HCT116 (cell line): ENCODE results near the gene NFASC. TPM values are rescaled to one million over a fixed set of nuclear protein-coding genes. Genes with fewer than 3 reads are reported as not detected.

Experiments
- ATAC-seq: fragments of 200-7000 bp; cut with Tn5 transposase; 2 replicates; pipeline ENCODE4 v1.9.1; 2020; ENCODE audit warnings: mild to moderate bottlenecking, moderate library complexity
- BruUV-seq: library from RNA; stranded (reverse); fragments of 400-500 nt; replicated peaks from 2 replicates; lab custom pipeline; 2021; lab: Mats Ljungman, UMichigan
- CTCF ChIA-PET: fragments of 300-600 bp; sonication (Branson Sonifier 250); formaldehyde crosslinking; loops from one replicate; lab custom pipeline; 2021; ENCODE audit warnings: antibody characterized with exemption; lab: Charles Lee
- POLR2A ChIA-PET: fragments of 300-600, 350-600 bp; sonication (Branson Sonifier 250); formaldehyde crosslinking; loops from one replicate; lab custom pipeline; 2021; ENCODE audit warnings: antibody characterized with exemption; lab: Charles Lee
- RAD21 ChIA-PET, 2 experiments: fragments of 300-600 bp; sonication (Branson Sonifier 250); formaldehyde crosslinking; loops; one replicate each; lab custom pipeline; 2023; ENCODE audit warnings: low total read pairs in 2 of 2; ENCODE audit not compliant: uncharacterized antibody in 2 of 2, unreplicated experiment in 2 of 2, low non-redundant PET in 1 of 2; lab: Charles Lee
- DNase-seq: peaks from one replicate; pipeline ENCODE4 v3.0.0-alpha.2; 2010; ENCODE audit warnings: low read depth, low spot score
- H2AFZ ChIP-seq: fragments of 200-600 bp; shearing (Covaris generic), sonication (generic); 2 replicates; pipeline ENCODE4 v1.6.1; 2017; ENCODE audit warnings: low read depth, mixed run types, mixed read lengths, antibody characterized with exemption, low read length; ENCODE audit not compliant: poor library complexity, severe bottlenecking
- H3K27ac ChIP-seq: 2 replicates; pipeline ENCODE4 v1.5.1; 2012; ENCODE audit warnings: low read depth, low read length
- H3K27me3 ChIP-seq: fragments of 200-600 bp; sonication (generic); 2 replicates; pipeline ENCODE4 v1.6.1; 2016; ENCODE audit warnings: mixed run types, low read length, mixed read lengths; ENCODE audit not compliant: insufficient read depth
- H3K36me3 ChIP-seq, 2 experiments: fragments of 200-500 bp in 1 of 2; fragments of 200-600 bp in 1 of 2; sonication (Bioruptor generic) in 1 of 2; sonication (generic) in 1 of 2; 2 replicates each; pipeline versions ENCODE4 v1.5.1 to v1.6.1; 2014 to 2016; ENCODE audit warnings: low read length in 2 of 2, inconsistent platforms in 1 of 2, mixed read lengths in 1 of 2, mixed run types in 1 of 2; ENCODE audit not compliant: insufficient read depth in 2 of 2, control insufficient read depth in 1 of 2
- H3K4me1 ChIP-seq, 2 experiments: fragments of 200-600 bp in 1 of 2; sonication (generic) in 1 of 2; 2 replicates each; pipeline versions ENCODE4 v1.5.1 to v1.6.1; 2012 to 2017; ENCODE audit warnings: low read length in 2 of 2, inconsistent platforms in 1 of 2, mild to moderate bottlenecking in 1 of 2, mixed read lengths in 1 of 2, mixed run types in 1 of 2, moderate library complexity in 1 of 2; ENCODE audit not compliant: insufficient read depth in 2 of 2, control insufficient read depth in 1 of 2
- H3K4me2 ChIP-seq: fragments of 200-600 bp; sonication (generic); 2 replicates; pipeline ENCODE4 v1.6.1; 2017; ENCODE audit warnings: mixed run types, low read length, mixed read lengths
- H3K4me3 ChIP-seq, 2 experiments: fragments of 200-600 bp in 1 of 2; sonication (generic) in 1 of 2; replicated peaks in 1 of 2; 2 replicates each; pipeline ENCODE4 v1.5.1; 2011 to 2016; ENCODE audit warnings: low read length in 2 of 2, control low read depth in 1 of 2, low read depth in 1 of 2, mild to moderate bottlenecking in 1 of 2, mixed read lengths in 1 of 2, mixed run types in 1 of 2
- H3K79me2 ChIP-seq: fragments of 200-600 bp; sonication (generic); 2 replicates; pipeline ENCODE4 v1.6.1; 2017; ENCODE audit warnings: mild to moderate bottlenecking, mixed run types, low read length, moderate library complexity, mixed read lengths; ENCODE audit not compliant: insufficient read depth
- H3K9ac ChIP-seq: fragments of 200-600 bp; sonication (generic); 2 replicates; pipeline ENCODE4 v1.6.1; 2016; ENCODE audit warnings: low read length, mixed read lengths
- H3K9me2 ChIP-seq: fragments of 200-600 bp; sonication (generic), shearing (Covaris generic); 2 replicates; pipeline ENCODE4 v1.6.1; 2017; ENCODE audit warnings: mixed run types, mild to moderate bottlenecking, moderate library complexity; ENCODE audit not compliant: insufficient read depth
- H3K9me3 ChIP-seq, 2 experiments: fragments of 200-500 bp in 1 of 2; fragments of 200-600 bp in 1 of 2; sonication (Bioruptor generic) in 1 of 2; sonication (generic) in 1 of 2; 2 replicates each; pipeline ENCODE4 v1.6.1; 2014 to 2017; ENCODE audit warnings: low read length in 2 of 2, mixed read lengths in 2 of 2, inconsistent platforms in 1 of 2, low read depth in 1 of 2, mild to moderate bottlenecking in 1 of 2, mixed run types in 1 of 2, moderate library complexity in 1 of 2; ENCODE audit not compliant: control insufficient read depth in 1 of 2, insufficient read depth in 1 of 2
- H4K20me1 ChIP-seq: fragments of 200-600 bp; sonication (generic), shearing (Covaris generic); 2 replicates; pipeline ENCODE4 v1.6.1; 2017; ENCODE audit warnings: mixed run types, mild to moderate bottlenecking, moderate library complexity; ENCODE audit not compliant: insufficient read depth
- CBX3 ChIP-seq: IDR thresholded peaks from 2 replicates; pipeline ENCODE4 v1.6.1; 2012; ENCODE audit warnings: low read depth
- CEBPB ChIP-seq: IDR thresholded peaks from 2 replicates; pipeline ENCODE4 v1.6.1; 2012; ENCODE audit warnings: low read depth
- ELF1 ChIP-seq: IDR thresholded peaks from 2 replicates; pipeline ENCODE4 v1.6.1; 2012; ENCODE audit warnings: low read depth, borderline replicate concordance
- EZH2 ChIP-seq: fragments of 200-600 bp; sonication (generic); IDR thresholded peaks from 2 replicates; pipeline ENCODE4 v1.6.1; 2017; ENCODE audit warnings: antibody characterized with exemption, mixed run types
- JUND ChIP-seq: IDR thresholded peaks from 2 replicates; pipeline ENCODE4 v1.6.1; 2012
- RAD21 ChIP-seq: IDR thresholded peaks from 2 replicates; pipeline ENCODE4 v1.6.1; 2012; ENCODE audit warnings: low read depth, mild to moderate bottlenecking
- SIN3A ChIP-seq: IDR thresholded peaks from 2 replicates; pipeline ENCODE4 v1.6.1; 2012; ENCODE audit warnings: low read depth
- SP1 ChIP-seq: IDR thresholded peaks from 2 replicates; pipeline ENCODE4 v1.6.1; 2012; ENCODE audit warnings: low read depth
- SRF ChIP-seq: IDR thresholded peaks from 2 replicates; pipeline ENCODE4 v1.6.1; 2012; ENCODE audit warnings: low read depth
- ZFX ChIP-seq: fragments of 450-650 bp; IDR thresholded peaks from 2 replicates; pipeline ENCODE4 v1.6.1; 2017
- ZNF274 ChIP-seq: fragments of 200-500 bp; sonication (Bioruptor generic); IDR thresholded peaks from 2 replicates; pipeline ENCODE4 v1.6.1; 2014; ENCODE audit warnings: mild to moderate bottlenecking, low read depth, low read length, inconsistent platforms
- intact Hi-C: fragments of 100-400 bp; cut with micrococcal nuclease; formaldehyde crosslinking; loops from 2 replicates; pipeline ENCODE4 v1.10.0; 2022
- total RNA-seq: library from RNA; stranded (reverse); gene quantifications from one replicate; pipeline ENCODE4 v1.2.1, GENCODE V29; 2021; ENCODE audit not compliant: unreplicated experiment
- TF ChIP-seq, protein P1 (sequence below), 3 experiments: fragments of 200-600 bp in 1 of 3; sonication (generic) in 1 of 3; IDR thresholded peaks in 2 of 3; conservative IDR thresholded peaks in 1 of 3; 2 replicates each; pipeline ENCODE4 v1.5.1; 2012 to 2017; ENCODE audit warnings: low read depth in 2 of 3, low read length in 2 of 3, antibody characterized with exemption in 1 of 3, borderline replicate concordance in 1 of 3, control low read depth in 1 of 3, mild to moderate bottlenecking in 1 of 3, mixed read lengths in 1 of 3, mixed run types in 1 of 3, moderate library complexity in 1 of 3; ENCODE audit not compliant: insufficient read depth in 1 of 3

NFASC gene
- total RNA-seq, 1 experiment from 2014 or later = 0.57 TPM

DNA sequence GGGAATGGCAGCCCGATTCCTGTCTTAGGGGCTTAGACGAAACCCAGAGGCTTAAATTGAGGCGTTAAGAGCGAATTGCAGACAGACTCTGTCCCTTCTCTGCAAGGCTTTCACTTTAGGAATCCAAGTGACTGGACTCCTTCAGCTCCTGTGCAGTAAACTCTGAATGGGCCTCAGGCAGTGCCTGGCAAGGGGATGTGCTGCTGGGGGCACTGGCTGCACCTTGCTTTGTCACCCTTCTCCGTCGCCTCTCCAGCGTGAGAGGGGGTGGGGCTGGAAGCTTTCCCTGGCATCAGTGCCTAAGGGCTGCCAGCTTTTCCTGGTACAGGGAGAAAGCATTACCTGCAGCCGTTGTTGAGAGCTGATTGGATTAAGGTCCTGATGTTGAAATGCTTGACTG is 39.9 kb upstream of the NFASC start:
- ATAC-seq (no peak), DNase-seq (no peak)
- BruUV-seq = no TSS peak
- ChIA-PET POLR2A (no interaction called here), RAD21 (no interaction called here), CTCF (no interaction called here)
- Histone ChIP-seq H4K20me1 (no peaks in the 10 kb centered on the region), H2AFZ (no peak overlapping the region), H3K36me3 (no peaks in the 10 kb centered on the region), H3K4me3 (no peak overlapping the region), H3K9me3 (no peaks in the 10 kb centered on the region), H3K27ac (no peak overlapping the region), H3K27me3 (peaks cover 26% of the 10 kb centered on the region), H3K79me2 (no peaks in the 10 kb centered on the region), H3K9ac (no peak overlapping the region), H3K4me2 (no peak overlapping the region), H3K4me1 (peaks cover 2 to 3% of the 10 kb centered on the region in 2 experiments; a peak in 2 of 4 replicates), H3K9me2 (no peaks in the 10 kb centered on the region)
- TF ChIP-seq ZNF274 (no peak), ZFX (no peak), JUND (no peak), CEBPB (no peak), EZH2 (no peak), SIN3A (no peak), RAD21 (no peak), ELF1 (no peak), SP1 (no peak), SRF (no peak), CBX3 (no peak)
- TF ChIP-seq, protein P1, sequence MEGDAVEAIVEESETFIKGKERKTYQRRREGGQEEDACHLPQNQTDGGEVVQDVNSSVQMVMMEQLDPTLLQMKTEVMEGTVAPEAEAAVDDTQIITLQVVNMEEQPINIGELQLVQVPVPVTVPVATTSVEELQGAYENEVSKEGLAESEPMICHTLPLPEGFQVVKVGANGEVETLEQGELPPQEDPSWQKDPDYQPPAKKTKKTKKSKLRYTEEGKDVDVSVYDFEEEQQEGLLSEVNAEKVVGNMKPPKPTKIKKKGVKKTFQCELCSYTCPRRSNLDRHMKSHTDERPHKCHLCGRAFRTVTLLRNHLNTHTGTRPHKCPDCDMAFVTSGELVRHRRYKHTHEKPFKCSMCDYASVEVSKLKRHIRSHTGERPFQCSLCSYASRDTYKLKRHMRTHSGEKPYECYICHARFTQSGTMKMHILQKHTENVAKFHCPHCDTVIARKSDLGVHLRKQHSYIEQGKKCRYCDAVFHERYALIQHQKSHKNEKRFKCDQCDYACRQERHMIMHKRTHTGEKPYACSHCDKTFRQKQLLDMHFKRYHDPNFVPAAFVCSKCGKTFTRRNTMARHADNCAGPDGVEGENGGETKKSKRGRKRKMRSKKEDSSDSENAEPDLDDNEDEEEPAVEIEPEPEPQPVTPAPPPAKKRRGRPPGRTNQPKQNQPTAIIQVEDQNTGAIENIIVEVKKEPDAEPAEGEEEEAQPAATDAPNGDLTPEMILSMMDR (IDR thresholded peaks at IDR 0.05 in 2 of 3, conservative IDR thresholded peaks at IDR 0.05 in 1 of 3; ENCODE audit: borderline replicate concordance in 1 of 3, insufficient read depth in 1 of 3, low read depth in 2 of 3, low read length in 2 of 3) = no peak
- intact Hi-C loops = no loop called here
